HEK293T (cell line): ENCODE results near the gene RBMX.
"Not testable (repeated sequence)": the region's sequence is repeated elsewhere in the genome, so short reads cannot be mapped to it uniquely, and the experiment has no call there.

Experiments
- CTCF ChIA-PET: fragments of 350-600 bp; formaldehyde crosslinking; extraction: SDS; loops from one replicate; lab custom pipeline; 2021; ENCODE audit warnings: antibody characterized with exemption, inconsistent platforms; lab: Yijun Ruan, JAX
- POLR2A ChIA-PET: fragments of 350-600 bp; formaldehyde crosslinking; extraction: SDS; loops from one replicate; lab custom pipeline; 2020; ENCODE audit warnings: antibody characterized with exemption, inconsistent platforms; lab: Yijun Ruan, JAX
- DNase-seq: peaks from one replicate; pipeline ENCODE4 v3.0.0; 2012; ENCODE audit warnings: mixed read lengths; ENCODE audit errors: extremely low spot score
- ARNT ChIP-seq: fragments of 450-650 bp; IDR thresholded peaks from 2 replicates; pipeline ENCODE4 v1.6.1; 2017; ENCODE audit warnings: mild to moderate bottlenecking
- BHLHE40 ChIP-seq: fragments of 450-650 bp; IDR thresholded peaks from 2 replicates; pipeline ENCODE4 v1.6.1; 2016; ENCODE audit warnings: mild to moderate bottlenecking, moderate library complexity, borderline replicate concordance
- CTBP1 ChIP-seq: fragments of 450-650 bp; IDR thresholded peaks from 2 replicates; pipeline ENCODE4 v1.6.1; 2016; ENCODE audit warnings: borderline replicate concordance
- ELF4 ChIP-seq: fragments of 450-650 bp; IDR thresholded peaks from 2 replicates; pipeline ENCODE4 v1.6.1; 2017; ENCODE audit warnings: antibody characterized with exemption
- FOXA1 ChIP-seq: fragments of 450-650 bp; IDR thresholded peaks from 2 replicates; pipeline ENCODE4 v1.6.1; 2016; ENCODE audit warnings: mild to moderate bottlenecking
- FOXK2 ChIP-seq: fragments of 450-650 bp; IDR thresholded peaks from 2 replicates; pipeline ENCODE4 v1.6.1; 2016; ENCODE audit warnings: mild to moderate bottlenecking
- FOXM1 ChIP-seq: fragments of 450-650 bp; IDR thresholded peaks from 2 replicates; pipeline ENCODE4 v1.6.1; 2017; ENCODE audit warnings: mild to moderate bottlenecking, borderline replicate concordance
- HDGF ChIP-seq: fragments of 450-650 bp; IDR thresholded peaks from 2 replicates; pipeline ENCODE4 v1.6.1; 2017; ENCODE audit warnings: antibody characterized with exemption, borderline replicate concordance
- L3MBTL2 ChIP-seq: fragments of 450-650 bp; conservative IDR thresholded peaks from 2 replicates; pipeline ENCODE4 v1.6.1; 2016; ENCODE audit warnings: mild to moderate bottlenecking
- LEF1 ChIP-seq: fragments of 450-650 bp; IDR thresholded peaks from 2 replicates; pipeline ENCODE4 v1.6.1; 2017; ENCODE audit warnings: mild to moderate bottlenecking, borderline replicate concordance
- NFRKB ChIP-seq: fragments of 450-650 bp; IDR thresholded peaks from 2 replicates; pipeline ENCODE4 v1.6.1; 2016; ENCODE audit warnings: mild to moderate bottlenecking, moderate library complexity
- SP1 ChIP-seq: fragments of 450-650 bp; IDR thresholded peaks from 2 replicates; pipeline ENCODE4 v1.6.1; 2017
- SUZ12 ChIP-seq: fragments of 450-650 bp; IDR thresholded peaks from 2 replicates; pipeline ENCODE4 v1.6.1; 2016; ENCODE audit warnings: mild to moderate bottlenecking
- TARDBP ChIP-seq: fragments of 450-650 bp; IDR thresholded peaks from 2 replicates; pipeline ENCODE4 v1.6.1; 2016
- ZNF384 ChIP-seq: fragments of 450-650 bp; IDR thresholded peaks from 2 replicates; pipeline ENCODE4 v1.6.1; 2016
- TF ChIP-seq, protein P1 (sequence below): fragments of 450-650 bp; IDR thresholded peaks from 2 replicates; pipeline ENCODE4 v1.6.1; 2016

Gene RBMX

DNA sequence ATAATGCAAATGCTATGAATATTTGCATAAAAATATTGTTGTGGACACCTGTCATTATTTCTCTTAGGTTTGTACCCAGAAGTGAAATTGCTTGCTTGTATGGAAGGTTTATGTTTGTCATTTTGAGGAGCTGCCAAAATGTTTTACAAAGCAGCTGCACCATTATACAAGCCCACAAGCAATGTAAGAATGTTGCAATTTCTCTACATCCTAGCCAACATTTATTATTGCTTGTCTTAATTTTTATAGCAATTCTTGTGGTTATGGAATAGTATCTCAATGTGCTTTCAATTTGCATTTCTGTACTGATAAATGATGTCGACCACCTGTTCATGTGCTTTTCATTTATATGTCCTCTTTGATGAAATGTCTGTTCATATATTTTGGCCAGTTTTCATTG, 18.7 kb upstream of the RBMX start:
- no peak for DNase-seq

DNA sequence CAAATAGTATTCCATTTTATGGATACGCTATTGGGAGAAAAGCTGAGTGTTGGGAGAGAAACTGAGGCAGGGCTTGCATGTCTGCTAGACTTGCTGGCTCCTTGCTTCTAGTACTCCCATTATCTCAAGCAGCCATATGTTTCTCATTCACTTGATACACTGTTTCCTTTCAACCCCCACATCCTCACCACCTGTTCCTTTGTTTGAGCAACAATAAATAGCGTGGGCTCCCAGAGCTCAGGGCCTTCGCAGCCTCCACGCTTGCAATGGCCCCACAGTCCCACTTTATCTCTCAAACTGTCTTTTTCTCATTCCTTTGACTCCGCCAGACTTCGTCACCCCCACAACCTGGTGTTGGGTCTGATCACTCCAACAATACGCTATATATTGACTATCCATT, 18.2 kb upstream of the RBMX start:
- POLR2A ChIA-PET, DNase-seq, CTCF ChIA-PET: not testable (repeated sequence)

More for the DNA sequence above, 18.7 kb upstream of the RBMX start:
- ChIA-PET POLR2A (no interaction called here), CTCF (no interaction called here)
- TF ChIP-seq FOXA1, result no peak
- TF ChIP-seq L3MBTL2, result no peak
- no peak for TF ChIP-seq FOXK2
- TF ChIP-seq TARDBP, result no peak
- TF ChIP-seq, protein P1, sequence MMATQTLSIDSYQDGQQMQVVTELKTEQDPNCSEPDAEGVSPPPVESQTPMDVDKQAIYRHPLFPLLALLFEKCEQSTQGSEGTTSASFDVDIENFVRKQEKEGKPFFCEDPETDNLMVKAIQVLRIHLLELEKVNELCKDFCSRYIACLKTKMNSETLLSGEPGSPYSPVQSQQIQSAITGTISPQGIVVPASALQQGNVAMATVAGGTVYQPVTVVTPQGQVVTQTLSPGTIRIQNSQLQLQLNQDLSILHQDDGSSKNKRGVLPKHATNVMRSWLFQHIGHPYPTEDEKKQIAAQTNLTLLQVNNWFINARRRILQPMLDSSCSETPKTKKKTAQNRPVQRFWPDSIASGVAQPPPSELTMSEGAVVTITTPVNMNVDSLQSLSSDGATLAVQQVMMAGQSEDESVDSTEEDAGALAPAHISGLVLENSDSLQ, result no peak
- TF ChIP-seq FOXM1, result no peak
- TF ChIP-seq HDGF, result no peak
- TF ChIP-seq NFRKB, result no peak
- TF ChIP-seq SP1, result no peak
- TF ChIP-seq ARNT, result no peak
- no peak for TF ChIP-seq BHLHE40
- TF ChIP-seq ELF4, result no peak
- no peak for TF ChIP-seq ZNF384
- TF ChIP-seq LEF1, result no peak
- no peak for TF ChIP-seq CTBP1

DNA sequence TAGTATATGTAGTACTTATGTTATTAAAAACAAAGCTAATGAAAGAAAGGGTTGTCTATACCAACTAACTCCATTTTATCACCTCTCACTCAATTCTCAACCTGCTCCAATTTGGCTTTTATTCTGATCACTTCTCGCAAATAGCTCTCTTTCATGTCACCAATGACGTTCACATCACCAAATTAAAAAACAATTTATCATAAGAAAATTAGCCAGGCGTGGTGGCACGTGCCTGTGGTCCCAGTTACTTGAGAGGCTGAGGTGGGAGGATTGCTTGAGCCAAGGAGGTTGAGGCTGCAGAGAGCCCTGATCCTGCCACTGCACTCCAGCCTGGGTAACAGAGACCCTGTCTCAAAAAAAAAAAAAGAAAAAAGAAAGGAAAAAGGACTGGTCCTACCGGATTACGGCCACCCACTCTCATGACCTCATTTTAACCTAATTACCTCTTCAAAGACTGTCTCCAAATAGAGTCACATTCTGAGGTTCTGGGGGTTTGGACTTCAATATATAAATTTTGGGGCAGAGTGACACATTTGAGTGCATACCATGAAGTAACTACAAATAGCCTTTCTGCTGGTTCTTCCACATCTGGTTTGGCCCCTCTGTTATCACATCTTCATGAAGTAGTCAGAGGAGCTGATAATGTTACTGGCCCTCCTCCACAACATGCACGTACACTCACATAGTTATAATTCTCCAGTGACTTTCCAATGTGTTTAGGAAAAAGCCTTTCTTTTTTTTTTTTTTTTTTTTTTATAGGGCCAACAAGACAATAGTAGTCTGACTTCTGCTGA, 15.8 kb upstream of the RBMX start:
- DNase-seq, result no peak
- ChIA-PET CTCF (no interaction called here), POLR2A (interaction anchor here (2.7 kb wide), 1 partner anchor 16 kb away, joined by 16 read pairs; the partner anchor contains the start of gene RBMX)
- TF ChIP-seq BHLHE40, result no peak
- TF ChIP-seq L3MBTL2, result no peak
- TF ChIP-seq, protein P1, result no peak
- no peak for TF ChIP-seq LEF1
- no peak for TF ChIP-seq HDGF
- peak; percentile 30; the same call in 1 of the 2 replicates for TF ChIP-seq ZNF384
- TF ChIP-seq FOXK2, result no peak

DNA sequence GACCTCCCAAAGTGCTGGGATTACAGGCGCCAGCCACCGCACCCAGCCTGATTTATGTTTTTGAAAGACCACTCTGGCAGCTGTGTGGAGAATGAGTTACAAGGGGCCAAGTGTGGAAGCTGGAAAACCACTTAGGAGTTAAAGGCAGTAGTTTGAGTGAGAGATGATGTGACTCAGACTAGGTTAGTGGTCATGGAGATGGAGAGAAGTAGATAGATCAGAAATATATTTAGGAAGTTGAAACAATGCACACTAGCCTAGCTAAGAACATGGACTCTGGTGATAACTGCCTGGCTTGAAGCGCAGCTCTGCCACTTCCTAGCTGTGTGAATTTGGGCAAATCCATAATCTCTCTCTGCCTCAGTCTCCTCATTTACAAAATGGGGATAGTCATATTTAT, 11.9 kb upstream of the RBMX start:
- CTCF ChIA-PET, result no interaction called here
- POLR2A ChIA-PET, result interaction anchor here (0.9 to 2.8 kb wide), 3 partner anchors 12 to 242 kb away, joined by 3 to 14 read pairs (median 4); partner anchors contain the start of gene RBMX
- DNase-seq, result no peak
- no peak for TF ChIP-seq BHLHE40
- TF ChIP-seq LEF1, result no peak
- TF ChIP-seq NFRKB, result no peak
- TF ChIP-seq ZNF384, result no peak
- no peak for TF ChIP-seq FOXM1
- TF ChIP-seq HDGF, result no peak
- TF ChIP-seq, protein P1, result no peak
- TF ChIP-seq FOXA1, result no peak

DNA sequence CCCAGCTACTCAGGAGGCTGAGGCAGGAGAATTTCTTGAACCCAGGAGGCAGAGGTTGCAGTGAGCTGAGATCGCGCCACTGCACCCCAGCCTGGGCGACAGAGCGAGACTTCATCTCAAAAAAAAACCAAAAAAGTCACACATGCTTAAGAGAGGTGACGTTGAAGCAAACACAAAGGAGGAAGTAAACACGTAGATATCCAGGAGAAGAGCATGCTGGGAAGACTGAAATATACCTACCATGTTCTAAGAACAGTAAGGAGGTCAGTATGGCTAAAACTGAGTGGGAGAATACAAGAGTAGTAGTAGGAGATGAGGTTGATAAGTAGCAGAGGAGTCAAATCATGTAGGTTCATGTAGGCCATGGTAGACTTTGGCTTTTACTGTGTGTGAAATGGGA, 10.1 kb upstream of the RBMX start:
- DNase-seq, result not testable (repeated sequence)
- CTCF ChIA-PET, result interaction anchor here (0.6 kb wide), 1 partner anchor 554 kb away, joined by 3 read pairs; no protein-coding TSS in a partner anchor
- POLR2A ChIA-PET, result interaction anchor here (2.8 kb wide), 1 partner anchor 10 kb away, joined by 14 read pairs; the partner anchor contains the start of gene RBMX

DNA sequence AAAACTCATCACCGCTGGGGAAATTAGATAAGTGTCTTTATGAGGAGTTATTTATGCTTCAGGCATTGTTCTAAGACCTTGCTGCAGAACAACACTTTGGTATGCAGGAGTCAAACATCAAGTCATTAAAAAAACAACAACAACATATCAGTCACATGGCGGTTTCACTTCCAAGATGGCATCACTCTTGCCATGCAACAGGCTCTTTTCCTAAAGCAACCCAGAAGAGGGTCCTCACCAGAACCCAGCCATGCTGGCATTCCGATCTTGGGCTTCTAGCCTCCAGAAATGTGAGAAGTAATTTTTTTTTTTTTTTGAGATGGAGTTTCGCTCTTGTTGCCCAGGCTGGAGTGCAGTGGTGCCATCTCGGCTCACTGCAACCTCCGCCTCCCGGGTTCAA, 8.7 kb upstream of the RBMX start:
- ChIA-PET POLR2A (interaction anchor here (1.0 kb wide), 1 partner anchor 9 kb away, joined by 3 read pairs; the partner anchor contains the start of gene RBMX), CTCF (no interaction called here)
- DNase-seq, result no peak
- TF ChIP-seq SP1 (no peak), L3MBTL2 (no peak), NFRKB (no peak), ZNF384 (no peak), SUZ12 (no peak), LEF1 (no peak), CTBP1 (no peak), FOXA1 (no peak), ARNT (no peak), FOXM1 (no peak), TARDBP (no peak), BHLHE40 (no peak), ELF4 (no peak), FOXK2 (no peak), HDGF (no peak)
- TF ChIP-seq, protein P1, result no peak
